ENCODE data around the gene TRIM69.
"Not testable (repeated sequence)": the region's sequence is repeated elsewhere in the genome, so short reads cannot be mapped to it uniquely, and the experiment has no call there.

TRIM69 gene

GRCh38 chr15:44753345-44753744, 17.0 kb downstream of the TRIM69 start:
- no peak for DNase-seq

DNA sequence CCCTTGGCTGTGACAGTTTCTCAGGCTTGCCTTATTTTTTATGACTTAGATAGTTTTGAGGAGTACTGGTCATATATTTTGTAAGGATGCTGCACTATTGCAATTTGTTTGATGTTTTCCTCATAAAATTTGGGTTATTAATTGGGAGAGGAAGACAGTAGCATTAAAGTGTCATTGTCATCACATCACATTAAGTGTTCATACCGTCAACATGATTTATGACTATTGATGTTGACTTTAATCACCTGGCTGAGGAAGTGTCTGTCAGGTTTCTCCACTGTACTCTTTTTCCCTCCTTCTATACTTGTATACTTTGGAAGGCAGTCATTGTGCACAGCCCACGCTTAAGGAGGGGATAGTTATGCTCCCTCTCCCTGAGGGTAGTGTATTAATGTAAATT, 26.9 kb downstream of the TRIM69 start:
- no peak for DNase-seq

DNA sequence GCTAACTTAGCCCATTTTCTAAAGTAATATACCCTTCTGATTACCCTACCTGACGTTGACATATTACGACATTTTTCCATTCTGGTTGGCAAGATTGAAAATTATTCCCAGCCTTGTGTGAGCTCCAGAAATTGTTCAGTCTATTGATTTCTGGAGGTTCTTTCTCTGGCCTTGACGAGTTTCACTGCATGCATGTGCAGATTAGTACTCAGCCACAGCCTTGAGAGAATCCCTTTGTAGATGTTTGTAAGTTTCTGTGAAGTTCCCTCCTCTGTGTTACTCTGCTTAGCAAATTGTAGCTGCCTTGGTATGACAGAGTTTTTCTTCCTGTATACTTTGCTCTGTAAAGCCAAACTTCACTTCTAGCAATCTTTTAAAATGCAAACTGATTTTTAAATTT, 27.5 kb downstream of the TRIM69 start:
- DNase-seq: no peak

DNA sequence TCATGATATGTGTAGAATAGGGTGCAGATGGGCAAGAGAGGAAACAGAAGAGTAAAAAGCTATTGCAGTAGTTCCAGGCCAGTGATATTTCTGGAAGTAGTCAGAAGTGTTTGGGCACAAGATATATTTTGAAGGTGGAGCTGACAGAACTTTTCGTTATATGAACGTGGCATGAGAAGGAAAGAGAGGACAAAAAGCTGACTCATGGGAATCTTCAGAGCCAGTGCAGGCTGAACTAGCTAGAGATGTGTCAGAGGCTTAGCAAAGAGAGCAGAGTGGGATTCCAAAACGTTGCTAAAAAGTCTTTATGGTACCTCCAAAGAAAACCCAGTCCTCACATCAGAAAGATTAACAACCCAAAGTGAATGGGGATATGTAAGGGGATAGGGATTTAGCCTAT, 28.7 kb downstream of the TRIM69 start:
- DNase-seq: no peak

GRCh38 chr15:44769521-44769920, 33.2 kb downstream of the TRIM69 start:
- peak; percentile 14 for DNase-seq

- not testable (repeated sequence) for DNase-seq
These were observed 34.4 kb downstream of the TRIM69 start for GRCh38 chr15:44770715-44771114.

DNA sequence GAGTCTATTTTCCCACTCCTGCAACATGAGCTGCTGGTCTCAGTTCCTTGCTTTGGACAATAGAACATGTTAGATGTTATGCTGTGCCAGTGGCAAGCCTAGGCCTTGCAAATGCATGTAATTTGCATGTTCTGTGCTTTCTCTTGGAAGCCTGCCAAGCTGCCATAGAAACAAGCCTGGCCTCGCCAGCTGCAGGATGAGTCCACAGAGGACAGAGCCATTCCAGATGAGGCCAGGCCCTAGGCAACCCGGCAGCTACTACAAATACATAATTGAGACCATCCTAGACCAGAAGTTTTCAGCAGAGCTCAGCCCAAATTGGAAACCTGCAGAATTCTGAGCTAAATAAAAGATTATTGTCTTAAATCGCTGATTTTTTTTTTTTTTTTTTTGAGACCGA, 39.6 kb downstream of the TRIM69 start:
- DNase-seq: peak; percentile 4

DNA sequence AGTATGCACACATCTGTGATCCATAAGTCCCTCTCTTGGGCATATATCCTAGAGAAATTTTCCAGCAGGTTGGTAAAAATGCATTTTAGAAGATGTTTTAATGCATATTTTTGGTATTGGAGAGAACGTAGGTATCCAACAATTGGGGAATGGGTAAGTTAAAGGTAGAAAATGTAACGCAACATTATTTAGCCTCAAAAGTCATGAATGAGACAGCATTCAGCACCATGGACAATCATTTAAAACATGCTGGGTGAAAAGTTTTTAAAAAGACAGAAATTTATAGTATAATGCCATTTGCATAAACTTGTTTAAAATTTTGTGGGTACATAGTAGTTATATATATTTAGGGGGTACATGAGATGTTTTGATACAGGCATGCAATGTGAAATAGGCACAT, 43.4 kb downstream of the TRIM69 start:
- no peak for DNase-seq

DNA sequence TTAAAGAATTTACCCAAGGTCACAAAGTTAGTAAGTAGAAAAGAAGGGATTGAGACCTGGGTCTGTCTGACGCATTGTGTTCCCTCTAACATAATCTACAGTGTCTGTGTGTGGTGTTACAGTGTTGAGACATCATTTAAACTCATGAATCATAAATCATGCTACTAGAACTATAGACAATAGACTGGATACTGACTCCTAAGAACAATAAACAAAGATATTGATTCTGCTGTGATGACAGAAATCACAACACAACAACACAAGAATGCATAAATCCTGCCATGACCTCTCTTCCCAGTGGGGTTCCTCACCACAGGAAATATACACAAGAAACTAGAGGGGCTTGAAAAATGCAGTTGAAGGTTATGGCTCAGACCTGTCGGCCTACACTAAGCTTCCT, 44.3 kb downstream of the TRIM69 start:
- DNase-seq: no peak

DNA sequence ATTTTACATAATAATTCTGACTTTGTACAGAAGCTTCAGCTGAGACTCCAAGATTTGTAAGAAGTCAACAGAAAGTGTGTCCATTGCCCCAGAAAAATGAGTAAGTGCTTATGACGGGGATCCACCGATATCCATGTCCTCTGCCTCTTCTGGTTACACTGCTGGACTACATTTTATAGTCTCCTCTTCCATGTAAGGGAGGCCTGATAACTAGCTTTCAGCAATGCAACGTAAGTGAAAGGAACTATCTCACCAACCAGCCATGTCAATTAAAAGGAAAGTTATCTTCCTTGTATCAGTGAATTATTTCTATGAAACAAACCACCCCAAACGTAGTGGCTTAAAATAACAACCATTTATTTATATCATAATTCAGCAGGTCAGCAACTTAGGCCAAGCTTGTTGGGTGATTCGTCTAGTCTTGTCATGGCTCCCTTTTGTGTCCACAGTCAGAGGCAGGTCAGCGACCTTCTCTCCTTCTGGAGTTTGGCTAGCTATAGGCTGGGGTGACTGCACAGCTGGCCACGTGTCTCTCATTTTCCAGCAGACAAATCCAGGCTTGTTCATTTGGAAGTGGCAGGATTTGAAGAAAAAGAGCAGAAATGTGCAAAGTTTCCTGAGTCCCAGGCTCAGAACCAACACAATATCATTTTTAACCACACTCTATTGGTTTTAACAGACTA, 44.9 kb downstream of the TRIM69 start:
- no peak for DNase-seq

GRCh38 chr15:44782516-44782915, 46.2 kb downstream of the TRIM69 start:
- no peak for DNase-seq

- not testable (repeated sequence) for DNase-seq
These were observed 48.6 kb downstream of the TRIM69 start for GRCh38 chr15:44784918-44785274.

DNA sequence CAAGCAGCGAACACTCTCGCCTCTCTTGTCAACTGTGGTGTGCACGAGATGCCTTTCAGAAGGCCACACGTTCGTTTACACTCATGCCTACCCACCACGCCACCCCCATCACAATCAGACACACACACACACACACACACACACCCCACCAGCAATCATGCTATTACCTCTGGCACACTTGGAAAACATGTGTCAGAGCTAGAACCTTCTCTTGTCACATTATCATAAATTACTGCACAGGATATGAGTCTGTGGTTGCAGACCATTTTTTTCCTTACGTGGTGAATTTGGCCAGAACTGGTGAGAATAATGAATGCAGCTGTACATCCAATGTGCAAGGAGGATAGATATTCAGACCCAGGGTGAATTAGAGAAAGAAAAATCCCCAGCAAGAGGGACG, 52.4 kb downstream of the TRIM69 start:
- no peak for DNase-seq

DNA sequence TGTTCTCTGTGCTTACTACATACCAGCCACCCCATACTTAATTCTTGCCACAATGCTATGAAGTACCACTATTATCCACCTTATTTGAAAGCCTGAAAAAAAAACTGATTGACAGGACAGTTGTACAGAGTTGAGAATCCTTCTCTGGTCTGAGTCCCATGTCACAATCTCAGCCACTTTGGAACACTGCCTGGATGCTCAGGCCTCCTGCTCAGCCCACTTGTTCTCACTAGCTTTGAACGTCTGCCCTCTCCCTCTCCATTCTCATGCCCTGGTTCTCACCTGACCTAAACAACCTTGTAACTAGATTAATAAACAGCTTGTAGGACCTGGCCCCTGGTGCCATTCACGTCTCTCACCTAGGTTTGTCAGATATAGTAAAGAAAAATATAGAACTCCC, 53.9 kb downstream of the TRIM69 start:
- peak; percentile 36 for DNase-seq

GRCh38 chr15:44790656-44791055, 54.3 kb downstream of the TRIM69 start:
- no peak for DNase-seq

GRCh38 chr15:44792715-44793114, 56.4 kb downstream of the TRIM69 start:
- no peak for DNase-seq

GRCh38 chr15:44794072-44794471, 57.7 kb downstream of the TRIM69 start:
- no peak for DNase-seq

- DNase-seq: no peak
These were observed 60.2 kb downstream of the TRIM69 start for GRCh38 chr15:44796508-44796907.

DNA sequence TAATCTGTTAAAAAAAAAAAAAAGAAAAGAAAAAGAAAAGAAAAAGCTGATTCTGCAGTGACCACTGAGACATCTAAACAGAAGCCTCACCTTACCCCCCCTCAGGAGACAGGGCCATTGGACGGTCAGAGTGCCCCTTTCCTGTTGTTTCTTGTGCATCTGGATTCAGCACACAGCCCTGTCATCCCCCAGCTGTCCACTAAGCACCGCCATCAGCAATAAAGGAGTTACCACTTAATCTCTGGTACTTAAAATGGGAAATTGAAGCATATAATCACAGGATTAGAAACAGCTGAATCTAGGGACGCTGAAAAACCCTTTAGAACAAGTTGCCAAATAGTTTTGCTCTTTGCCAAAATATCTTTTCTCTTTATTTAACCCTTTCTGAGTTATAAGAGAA, 62.5 kb downstream of the TRIM69 start:
- peak; percentile 0 for DNase-seq

DNA sequence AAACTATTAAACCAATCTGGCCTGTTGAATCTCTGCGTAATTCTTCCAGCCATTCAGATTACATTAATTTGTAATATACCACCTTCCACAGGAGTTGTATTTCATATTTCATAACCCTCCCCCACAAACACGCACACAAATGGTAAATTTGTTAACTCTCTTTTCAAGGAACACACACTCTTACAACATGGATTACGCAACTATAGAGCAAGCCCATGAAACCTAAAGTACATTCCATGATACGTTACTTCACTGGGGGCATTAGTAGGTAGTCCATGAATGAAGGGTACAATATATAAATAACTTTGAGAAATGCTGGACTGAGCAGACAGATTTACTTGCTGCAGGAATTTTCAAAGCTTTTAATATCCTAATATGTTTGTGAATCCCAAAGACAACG, 65.0 kb downstream of the TRIM69 start:
- DNase-seq: no peak

DNA sequence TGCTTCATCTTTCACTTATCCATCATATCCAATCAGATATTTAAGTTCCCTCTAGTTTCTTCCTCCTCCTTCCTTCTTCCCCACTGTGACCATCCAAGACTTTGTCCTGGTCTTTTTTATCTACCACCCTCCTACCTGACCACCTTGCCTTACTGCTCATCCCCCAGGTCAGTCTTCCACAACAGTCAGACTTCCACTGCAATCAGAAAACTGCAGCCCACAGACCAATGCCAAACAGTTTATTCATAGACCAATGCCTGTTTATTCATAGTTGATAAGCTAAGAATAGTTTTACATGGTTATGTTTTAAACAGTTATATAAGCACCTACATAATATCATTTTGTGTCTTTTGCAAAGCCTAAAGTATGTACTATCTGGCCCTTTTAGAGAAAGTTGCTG, 65.5 kb downstream of the TRIM69 start:
- no peak for DNase-seq

DNA sequence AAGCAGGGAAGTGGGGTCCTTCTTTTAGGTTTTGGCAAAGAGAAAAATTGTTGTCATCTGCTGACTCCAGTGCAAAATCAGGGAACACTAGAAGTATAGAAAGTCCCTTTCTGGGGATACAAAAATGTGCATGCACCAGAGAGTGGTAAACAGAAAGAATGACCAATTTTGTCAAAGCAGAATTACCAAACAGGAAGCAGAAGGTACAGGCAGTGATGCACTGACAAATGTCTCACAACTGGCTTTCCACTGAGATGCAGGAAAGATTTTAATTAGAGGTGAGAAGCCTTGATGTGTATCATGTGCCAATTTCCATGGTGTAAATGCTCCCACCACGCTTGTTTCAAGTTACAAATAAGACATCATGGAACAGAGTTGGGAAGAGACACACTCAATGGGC, 66.0 kb downstream of the TRIM69 start:
- no peak for DNase-seq

DNA sequence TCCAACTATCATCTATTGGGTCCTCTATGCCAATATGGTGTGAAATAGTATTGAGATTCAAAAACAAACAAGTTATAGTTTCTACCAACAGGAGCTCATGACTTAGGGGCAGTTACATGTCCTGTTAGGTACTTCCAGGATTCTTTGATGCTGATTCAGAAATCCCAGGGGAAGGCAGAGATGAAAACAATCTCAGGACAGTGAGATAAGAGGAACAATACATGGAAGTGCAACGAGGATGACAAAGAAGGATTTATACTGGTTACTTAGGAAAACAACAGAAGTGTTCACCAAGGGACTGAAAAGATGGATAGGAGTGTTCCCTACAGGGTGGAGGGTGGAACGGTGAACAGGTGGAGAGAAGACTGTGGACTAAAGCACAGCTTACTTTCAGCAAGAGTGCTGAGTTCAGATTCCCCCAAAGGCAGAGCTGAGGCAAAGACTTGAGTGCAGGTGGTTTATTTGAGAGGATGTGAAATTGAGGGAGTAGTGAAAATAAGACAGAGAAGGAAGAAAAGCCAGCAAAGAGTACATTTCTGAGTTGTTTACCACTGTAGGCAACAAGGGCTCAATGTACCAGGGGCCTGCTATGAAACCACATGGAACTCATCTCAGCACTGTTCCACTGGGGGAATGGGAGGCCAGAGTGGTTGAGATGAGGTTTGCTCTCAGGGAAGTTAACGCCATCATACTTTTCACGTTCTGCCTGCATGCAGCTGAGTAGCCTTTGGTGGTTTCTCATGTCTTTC, 68.1 kb downstream of the TRIM69 start:
- no peak for DNase-seq

GRCh38 chr15:44808557-44808956, 72.2 kb downstream of the TRIM69 start:
- DNase-seq: no peak

GRCh38 chr15:44810237-44810636, 73.9 kb downstream of the TRIM69 start:
- no peak for DNase-seq

Data from NCI-H2227 treated with DMSO at 0.1 percent for 48 hours (cell line).